Retina (tissue), 1 donor: ENCODE data around the gene CEACAM8.
"Not testable (repeated sequence)": the region's sequence is repeated elsewhere in the genome, so short reads cannot be mapped to it uniquely, and the experiment has no call there.

Experiments
- DNase-seq: peaks from one replicate; pipeline ENCODE4 v3.0.0-alpha.2; 2016

CEACAM8 gene

DNA sequence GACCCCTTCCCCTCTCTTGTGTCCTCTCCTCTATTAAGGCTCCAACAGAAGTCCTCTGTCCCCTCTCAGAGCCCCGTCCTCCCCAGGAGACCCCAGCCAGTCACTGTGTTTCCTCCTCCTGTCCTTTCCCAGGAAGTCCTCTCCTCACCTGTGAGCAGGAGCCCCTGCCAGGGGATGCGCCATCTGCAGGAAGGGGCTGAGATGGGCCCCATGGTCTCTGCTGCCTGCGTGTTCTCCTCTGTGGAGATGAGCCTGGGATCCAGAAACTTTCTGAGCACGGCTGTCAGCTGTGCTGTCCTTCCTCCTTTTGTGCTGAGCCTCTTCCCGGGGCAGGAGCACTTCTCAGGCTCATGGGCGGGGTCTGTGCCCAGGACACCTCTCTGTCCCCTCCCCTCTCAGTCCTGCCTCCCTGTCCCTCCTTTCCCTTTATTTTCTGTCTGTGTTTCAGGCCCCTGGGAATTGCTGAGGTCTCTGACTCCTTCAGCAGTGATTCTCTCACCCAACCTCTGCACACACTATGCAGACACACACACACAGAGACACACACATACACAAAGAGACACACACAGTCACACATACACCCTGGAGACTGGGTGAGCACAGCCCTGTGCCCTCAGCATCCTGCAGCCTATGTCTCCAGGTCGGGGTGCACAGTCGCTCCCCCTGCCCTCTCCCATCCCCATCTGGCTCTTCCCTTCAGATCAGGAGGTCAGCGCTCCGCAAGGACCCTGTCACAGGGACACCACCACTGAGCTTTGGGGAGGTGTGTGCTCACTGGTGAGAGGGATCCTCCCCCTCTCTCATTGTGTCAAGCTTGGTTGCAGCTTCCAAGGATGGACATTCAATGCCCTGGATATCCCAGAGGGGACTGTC lies at the start of gene CEACAM8:
Gene CEACAM8, minus strand, starts transcription at position 308 of the 873 bp plus-strand sequence. Its CDS starts 96 bp downstream, at position 212.
- DNase-seq = no peak

DNA sequence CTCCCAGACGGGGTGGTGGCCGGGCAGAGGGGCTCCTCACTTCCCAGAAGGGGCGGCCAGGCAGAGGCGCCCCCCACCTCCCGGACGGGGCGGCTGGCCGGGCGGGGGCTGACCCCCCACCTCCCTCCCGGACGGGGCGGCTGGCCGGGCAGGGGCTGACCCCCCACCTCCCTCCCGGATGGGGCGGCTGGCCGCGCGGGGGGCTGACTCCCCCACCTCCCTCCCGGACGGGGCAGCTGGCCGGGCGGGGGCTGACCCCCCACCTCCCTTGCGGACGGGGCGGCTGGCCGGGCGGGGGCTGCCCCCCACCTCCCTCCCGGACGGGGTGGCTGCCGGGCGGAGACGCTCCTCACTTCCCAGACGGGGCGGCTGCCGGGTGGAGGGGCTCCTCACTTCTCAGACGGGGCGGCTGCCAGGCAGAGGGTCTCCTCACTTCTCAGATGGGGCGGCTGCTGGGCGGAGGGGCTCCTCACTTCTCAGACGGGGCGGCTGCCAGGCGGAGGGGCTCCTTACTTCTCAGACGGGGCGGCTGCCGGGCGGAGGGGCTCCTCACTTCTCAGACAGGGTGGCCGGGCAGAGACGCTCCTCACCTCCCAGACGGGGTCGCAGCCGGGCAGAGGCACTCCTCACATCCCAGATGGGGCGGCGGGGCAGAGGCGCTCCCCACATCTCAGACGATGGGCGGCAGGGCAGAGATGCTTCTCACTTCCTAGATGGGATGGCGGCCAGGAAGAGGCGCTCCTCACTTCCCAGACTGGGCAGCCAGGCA lies 44.8 kb upstream of the CEACAM8 start:
- DNase-seq = not testable (repeated sequence)

DNA sequence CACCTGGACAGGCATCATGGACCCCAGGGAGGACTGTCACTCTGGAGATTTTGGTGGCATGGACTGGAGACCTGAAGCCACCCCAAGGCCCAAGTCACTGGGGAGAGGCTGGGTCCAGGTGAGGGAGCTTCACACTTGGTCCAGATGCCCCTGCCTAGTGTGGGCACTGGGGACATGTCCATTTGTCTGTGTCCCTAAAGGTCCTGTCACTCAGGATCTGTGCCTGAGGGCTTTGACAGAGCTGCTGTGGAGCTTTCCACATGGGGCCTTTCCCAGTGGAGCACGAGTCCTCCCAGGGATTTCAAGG lies 40.5 kb upstream of the CEACAM8 start:
- DNase-seq = no peak

DNA sequence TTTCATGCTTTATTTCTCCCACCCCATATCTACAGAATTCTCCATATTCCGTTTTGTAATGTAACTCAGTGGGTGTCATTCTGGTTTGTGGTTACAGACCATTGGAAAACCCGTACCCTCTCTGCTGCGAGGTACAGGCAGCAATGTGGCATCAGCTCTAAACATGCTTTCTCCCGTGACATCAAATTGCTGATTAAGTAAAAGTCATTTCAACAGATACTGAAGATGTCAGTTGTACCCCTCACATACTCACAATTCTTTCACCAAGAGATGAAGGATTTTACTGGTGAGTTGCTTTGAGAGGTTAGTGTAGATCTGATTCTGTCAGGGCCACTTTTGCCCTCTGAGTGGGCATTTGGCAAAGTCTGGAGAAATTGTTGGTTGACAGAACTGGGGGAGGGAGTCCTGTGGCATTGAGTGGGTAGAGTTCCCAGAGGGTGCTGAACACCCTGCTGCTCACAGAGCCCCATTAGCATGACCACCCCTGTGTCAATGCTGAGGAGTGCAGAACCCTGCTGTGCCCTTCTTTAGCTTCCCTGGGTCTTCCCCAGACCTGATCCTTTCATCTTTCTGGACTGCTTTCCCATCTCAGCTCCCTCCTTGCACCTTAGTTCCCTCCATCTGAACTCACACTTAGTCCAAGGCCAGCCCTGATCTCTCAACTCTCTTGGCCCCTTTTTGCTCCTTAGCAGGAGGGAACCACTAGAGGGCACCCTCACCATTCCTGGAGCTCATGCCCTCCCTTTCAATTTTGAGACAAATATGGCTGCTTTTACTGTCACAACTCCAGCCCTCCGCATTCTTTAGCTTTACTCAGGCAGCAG lies 39.9 kb upstream of the CEACAM8 start:
- DNase-seq = peak; percentile 8

DNA sequence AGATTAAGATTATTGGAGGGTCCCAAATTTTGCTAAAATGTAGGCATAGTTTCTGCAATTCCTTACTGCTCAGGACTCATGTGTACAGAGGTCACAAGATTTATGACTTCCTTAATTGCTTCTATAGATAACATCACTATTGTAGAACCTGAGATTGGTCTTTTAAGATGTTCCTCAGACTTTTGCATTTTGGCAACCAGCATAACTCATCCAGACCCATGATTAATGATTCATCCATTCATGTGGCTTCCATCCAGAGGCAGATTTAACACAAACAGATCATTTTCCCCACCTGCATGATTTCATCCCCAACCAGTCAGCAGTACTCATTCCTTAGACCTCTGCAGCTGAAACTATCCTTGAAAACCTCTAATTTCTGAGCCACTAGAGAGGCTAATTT lies 34.5 kb upstream of the CEACAM8 start:
- DNase-seq = no peak

DNA sequence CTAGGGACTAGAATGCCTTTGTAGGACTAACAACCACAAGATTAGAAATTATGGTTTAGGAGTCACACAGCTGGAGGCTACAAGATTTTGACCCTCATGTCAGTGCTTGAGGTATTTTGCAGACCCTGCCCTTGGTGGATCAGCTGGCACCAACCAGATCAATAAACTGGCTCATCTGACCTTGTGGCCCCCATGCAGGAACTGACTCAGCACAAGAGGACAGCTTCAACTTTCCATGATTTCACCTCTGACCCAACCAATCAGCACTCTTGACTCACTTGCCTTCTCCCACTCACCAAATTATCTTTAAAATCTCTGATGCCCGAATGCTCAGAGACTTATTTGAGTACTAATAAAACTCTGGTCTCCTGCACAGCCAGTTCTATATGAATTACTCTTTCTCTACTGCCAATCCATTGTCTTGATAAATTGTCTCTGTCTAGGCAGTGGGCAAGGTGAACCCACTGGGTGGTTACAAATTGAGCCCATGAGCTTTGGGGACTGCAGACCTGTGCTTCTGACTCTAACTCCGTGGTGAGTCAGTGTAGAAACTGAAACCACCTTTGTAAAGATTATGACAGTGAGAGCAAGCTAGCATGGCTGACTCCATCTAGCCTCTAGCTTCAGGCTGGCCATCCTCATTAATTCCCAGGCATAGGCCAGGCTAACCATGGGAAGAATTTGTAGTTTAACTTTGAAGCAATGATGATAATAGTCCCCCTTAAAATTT lies 33.9 kb upstream of the CEACAM8 start:
- no peak for DNase-seq

DNA sequence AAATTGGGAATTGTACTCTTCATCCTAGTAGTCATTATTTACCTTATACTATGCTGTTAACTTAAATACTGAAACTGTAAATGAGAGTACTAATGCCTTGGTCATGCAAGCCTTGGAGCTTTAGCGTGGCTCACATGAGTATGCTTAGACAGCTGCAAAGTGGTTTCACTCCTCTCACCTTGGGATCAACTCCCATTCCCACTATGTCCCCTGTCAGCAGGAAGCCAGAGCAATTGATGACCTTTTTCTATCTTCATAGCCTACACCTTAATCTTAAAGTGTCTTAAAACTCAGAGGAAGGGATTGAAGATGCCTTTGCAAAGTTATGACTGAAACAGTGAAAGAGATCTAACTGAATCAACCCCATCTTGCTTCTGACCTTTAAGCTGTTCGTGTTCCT lies 33.2 kb upstream of the CEACAM8 start:
- no peak for DNase-seq

DNA sequence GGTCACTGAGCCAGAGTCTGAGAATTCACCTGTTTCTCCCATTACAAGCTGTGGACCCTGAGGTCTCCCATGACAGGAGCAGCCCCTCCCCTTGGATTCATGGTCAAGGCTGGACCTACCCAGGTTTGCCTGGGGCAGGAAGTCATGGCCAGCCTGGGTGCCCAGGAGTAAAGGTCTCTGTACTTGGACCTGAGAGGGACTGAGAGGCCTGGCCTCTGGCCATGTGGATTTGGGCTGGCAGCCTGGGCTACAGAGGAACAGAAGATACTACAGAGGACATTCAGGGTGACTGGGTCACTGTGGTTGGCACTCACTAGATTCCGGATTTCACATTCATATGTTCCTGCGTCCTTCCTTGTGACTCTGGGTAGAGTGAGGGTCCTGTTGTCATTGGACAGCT lies 31.5 kb upstream of the CEACAM8 start:
- no peak for DNase-seq

DNA sequence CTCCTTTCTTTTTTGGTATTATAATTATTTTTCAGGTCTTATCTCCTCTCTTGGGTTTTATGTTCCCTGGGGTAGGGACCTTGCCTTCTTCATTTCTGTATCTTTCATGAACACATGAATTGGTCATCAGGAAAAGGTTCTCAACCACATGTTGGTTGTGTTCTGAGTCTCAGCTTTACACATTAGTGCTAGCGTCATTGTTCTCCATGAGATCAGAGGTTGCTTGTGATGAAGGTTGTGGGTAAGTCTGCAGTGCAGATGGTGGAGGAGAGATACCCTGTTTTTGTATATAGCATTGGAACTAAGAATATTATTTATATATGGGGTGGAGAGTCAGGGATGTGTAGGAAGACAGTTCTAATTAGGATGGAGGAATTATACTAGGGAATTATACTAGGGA lies 24.5 kb upstream of the CEACAM8 start:
- no peak for DNase-seq

DNA sequence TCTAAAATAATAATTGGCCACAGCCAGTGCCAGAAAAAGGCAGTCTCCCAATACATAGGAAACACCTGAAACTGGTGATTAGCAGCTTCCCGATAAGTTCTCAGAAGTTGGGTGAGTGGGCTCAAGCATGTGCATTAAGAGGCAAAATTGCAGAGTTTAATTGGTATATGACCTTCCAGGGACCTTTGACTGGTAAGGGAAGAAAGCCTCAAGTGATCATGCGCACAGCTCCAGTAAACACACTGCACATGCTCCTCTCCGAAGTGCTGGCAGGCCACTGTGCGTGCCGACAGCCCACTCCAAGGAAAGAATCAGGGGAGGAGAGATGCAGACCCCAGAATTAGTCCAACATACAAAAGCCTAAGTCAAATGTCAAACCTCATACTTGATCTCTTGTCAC lies 18.9 kb upstream of the CEACAM8 start:
- DNase-seq = no peak

DNA sequence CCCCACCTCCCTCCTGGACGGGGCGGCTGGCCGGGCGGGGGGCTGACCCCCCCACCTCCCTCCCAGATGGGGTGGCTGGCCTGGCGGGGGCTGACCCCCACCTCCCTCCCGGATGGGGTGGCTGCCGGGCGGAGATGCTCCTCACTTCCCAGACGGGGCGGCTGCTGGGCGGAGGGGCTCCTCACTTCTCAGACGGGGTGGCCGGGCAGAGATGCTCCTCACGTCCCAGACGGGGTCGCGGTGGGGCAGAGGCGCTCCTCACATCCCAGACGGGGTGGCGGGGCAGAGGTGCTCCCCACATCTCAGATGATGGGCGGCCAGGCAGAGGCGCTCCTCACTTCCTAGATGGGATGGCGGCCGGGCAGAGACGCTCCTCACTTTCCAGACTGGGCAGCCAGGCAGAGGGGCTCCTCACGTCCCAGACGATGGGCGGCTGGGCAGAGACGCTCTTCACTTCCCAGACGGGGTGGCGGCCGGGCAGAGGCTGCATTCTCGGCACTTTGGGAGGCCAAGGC lies 15.7 kb upstream of the CEACAM8 start:
- not testable (repeated sequence) for DNase-seq

DNA sequence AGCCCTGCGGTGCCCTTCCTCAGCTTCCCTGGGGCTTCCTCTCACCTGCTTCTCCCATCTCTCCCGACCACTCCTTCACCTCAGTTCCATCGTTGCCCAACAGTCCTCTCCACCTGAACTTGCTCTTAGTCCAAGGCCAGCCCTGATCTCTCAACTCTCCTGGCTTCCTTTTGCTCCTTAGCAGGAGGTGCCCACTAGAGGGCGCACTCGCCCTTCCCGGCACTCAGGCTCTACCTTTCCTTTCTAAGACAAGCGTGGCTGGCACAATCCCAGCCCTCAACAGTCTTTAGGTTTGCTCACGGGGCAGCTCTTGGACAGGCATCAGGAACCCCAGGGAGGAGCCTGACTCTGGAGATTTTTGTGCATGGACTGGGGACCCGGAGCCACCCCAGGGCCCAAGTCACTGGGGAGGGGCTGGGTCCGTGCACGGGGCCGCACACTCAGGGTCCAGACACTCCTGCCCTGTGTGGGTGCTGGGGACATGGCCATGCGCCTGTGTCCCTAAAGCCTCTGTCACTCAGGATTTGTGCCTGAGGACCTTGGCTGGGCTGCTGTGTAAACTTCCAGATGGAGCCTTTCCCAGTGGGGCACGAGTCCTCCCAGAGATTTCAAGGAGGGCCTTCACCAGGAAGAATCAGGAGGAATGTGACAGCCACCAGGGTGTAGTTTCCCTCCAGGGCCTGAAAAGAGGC lies 12.1 kb upstream of the CEACAM8 start:
- DNase-seq = peak; percentile 80

DNA sequence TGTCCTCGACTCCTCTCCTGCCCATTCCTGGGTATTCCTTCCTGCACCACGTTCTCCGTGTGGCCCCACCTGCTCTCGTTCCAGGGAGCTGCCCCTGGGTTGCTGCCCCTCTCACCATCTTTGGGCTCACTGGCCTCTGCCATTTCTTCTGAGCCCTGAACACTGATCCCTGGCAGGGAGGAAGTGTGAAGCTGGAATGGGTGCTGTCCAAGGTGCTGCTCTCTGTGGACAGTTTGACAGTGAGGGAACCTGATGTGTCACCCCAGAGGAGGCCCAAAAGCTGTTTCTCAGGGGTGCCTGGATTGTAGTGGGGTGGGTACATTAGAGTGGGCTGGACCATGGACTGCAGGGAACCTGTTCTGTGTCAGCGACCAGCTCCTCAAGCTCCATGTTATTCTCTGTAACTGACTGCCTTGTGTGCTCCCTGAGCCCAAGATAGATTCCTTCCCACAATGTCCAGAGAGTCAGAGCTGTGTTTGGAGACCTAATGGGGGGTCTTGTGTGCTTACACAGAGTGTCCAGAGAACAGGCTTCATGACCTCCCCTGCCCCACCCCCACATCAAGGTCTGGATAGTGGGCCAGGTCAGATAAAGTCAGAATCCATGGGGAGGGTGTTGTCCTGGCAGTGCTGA lies 7.2 kb upstream of the CEACAM8 start:
- DNase-seq = no peak

DNA sequence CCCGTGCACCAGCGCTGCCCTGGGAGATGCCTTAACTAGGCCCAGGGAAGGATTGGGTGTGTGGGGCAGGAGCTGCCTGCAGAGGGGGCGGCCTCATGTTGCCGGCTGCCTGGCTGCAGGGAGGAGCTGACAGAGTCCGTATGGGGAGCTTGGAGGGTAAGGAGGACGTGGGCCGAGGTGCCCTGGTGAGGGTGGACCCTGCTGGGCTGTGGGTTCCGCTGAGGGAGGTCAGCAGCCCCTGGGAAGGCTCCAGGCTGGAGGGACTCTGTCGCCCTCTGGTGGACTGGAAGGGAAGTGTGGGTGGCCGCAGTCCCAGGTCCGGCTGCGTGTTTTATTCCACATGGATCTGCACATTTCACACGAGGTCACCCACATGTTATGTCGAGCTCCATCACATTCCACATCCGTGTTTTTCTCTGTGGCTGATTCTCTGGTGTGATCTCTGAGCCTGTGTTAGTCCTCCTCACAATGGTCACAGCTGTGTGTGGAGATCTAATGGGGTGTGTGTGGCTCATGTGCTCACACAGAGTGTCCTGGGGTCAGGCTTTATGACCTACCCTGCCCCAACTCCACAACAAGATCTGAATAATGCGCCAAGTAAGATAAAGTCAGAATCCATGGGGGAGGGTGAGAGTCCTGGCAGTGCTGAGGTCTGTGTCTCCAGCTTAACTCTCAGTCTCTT lies 1.8 kb upstream of the CEACAM8 start:
- DNase-seq = peak; percentile 73

DNA sequence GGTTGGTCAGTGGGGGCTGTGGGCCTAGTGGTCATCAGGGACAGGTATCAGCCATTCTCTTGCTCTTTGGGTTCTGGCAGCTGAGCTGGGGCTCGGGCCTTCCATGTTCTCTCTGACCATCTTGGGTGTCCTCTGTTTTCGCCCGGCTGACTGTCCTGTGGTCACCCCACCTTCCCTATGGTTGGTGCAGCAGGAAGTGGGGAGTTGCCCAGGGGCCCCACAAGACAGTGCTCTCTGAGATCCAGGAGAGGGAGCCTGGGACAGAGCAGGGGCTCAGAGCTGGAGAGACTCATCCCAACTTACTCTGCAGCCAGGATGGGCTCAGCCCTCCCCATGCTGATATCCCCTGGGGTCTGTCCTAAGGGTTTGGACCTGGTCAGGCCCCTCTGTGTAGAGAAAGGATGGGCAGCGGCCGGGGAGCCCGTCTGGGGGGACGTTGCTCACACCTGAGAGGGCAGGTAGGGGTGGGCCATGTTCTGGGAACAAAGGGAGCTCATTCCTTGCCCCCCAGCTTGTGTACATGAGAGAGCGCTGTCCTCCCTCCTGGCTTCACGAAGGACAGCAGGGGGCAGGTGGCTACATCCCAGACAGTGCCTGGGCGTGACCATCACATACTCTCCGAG lies 937 bp upstream of the CEACAM8 start:
- DNase-seq = no peak

DNA sequence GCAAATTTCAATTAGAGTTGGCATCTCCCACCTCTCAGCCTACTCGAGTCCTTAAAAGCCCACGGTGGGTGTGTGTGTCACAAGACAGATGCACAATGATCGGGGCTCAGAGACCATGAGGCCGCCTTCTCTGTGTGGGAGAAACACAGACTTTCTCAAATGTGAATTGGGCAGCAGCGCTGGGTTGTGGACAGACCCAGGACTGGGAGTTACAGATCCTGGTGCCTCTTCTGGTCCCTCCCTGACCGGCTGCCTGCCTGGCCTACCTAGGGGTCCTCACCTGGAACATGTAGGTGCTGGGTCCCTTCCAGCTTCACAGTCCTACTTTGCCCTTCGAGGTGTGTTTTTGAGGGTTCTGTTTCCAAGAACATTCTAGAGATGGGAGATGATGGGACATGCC lies 4.9 kb downstream of the CEACAM8 start:
- DNase-seq = no peak

DNA sequence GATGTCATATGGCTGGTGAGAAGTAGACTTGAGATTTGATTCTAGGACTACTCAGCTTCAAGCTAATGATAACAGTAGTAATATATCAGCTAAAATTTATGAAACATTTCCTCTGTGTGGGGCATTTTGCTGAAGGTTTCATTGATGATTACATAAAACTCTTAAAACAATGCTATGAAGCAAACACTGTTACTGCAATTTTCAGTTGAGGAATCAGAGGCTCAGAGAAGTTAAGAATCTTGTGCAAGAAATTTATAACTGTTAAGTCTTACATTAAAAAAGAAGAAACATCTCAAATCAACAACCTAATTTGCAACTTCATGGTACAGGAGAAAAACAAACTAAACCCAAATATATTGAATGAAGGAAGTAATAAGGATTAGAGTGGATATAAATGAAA lies 10.3 kb downstream of the CEACAM8 start:
- no peak for DNase-seq

DNA sequence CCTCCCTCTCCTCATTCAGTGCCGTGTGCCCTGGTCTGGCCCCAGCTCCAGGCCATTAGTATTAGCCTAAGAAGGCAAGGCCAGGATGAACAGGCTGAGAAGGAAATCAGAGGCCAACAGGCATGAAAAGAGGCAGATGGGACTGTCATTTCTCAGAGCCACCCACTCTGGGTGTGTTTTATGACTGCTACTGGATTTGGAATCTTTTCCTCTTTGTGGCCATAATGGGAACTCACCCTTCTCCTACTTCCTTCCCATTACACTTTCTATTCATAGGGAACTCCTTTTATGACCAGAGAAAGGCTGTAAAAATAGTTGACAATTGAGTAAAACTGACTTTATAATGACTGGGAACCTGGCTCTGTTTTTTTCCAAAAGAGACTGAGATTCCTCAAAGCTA lies 17.7 kb downstream of the CEACAM8 start:
- no peak for DNase-seq

DNA sequence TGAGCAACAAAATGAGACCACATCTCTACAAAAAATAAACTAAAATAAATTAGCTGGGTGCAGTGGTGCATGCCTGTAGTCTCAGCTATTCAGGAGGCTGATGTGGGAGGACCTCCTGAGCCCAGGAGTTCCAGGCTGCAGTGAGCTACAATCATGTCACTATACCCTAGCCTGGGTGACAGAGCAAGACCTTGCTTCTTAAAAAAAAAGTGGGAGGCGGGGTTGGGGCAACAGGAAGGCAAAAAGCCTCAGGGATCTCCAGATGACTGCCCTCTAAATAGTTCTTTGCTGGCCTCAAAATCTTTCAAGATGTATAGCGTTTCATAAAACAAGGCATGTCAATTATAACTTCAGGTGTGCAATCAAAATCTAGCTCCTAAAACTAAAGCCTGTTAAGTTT lies 18.5 kb downstream of the CEACAM8 start:
- DNase-seq = no peak

DNA sequence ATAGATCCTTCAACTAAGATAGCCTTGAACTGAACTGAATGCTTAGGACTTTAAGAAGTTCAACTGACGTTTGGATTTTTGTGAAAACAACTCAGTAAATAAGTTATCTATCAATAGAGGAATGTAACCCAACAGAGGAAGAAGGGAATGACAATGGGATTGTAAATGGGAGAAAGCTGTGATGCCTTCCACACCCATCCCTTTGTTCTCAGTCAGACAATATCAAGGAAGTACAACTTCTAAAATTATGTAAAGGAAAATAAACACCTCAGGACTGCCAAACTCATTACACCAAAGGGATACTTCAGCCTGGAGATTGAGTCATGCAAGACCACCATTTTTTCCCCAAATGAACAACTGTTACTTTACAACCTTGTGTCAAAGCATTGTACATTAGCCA lies 21.1 kb downstream of the CEACAM8 start:
- DNase-seq = no peak
